ENCODE measurements around the gene NKX2-1. TPM values are rescaled to one million over a fixed set of nuclear protein-coding genes. Genes with fewer than 3 reads are reported as not detected.

NKX2-1 gene
- polyA plus RNA-seq, 1 experiment, result not detected

DNA sequence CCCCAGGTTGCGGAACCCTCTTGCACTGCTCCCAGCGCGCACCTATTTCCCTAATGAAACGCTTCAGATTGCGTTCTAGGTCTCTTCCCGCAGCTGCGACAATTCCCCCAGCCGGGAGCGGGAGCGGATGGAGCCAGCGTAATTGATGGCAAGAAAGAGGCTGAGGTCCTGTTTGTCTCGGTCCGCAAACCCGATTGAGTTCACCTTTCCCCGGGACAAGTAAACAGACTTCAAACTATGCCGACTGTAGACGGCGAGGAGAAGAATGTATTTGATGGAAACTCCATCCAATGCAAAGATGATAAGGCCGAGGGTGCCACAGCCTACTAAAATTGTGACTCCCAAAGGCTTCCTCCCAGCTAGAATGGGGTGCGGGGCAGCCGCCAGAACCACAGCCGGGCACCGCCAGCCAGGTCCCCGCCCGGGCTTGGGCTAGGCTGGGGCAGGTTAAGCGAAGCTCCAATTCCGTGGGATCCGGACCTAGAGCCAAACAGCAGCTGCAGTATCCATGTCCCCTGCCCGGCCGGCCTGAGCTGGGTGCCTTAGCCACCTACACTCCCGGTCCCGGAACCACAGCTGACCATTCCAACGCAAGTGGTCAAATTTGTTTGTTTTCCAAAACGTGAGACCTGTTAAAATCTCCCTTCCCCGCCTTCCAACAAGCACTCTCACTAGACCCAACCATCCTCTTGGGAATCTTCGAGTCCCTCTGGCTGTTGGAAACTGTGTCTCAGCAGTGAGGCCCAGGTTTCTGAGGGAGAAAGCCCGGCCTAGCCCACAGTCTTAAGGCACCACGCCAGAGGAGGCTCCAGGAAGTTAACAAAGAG lies 5.5 kb downstream of the NKX2-1 start:
- Histone ChIP-seq H3K36me3 (ENCODE audit: control insufficient read depth, insufficient read depth, low read length) (no peaks in the 10 kb centered on the region), H3K27me3 (ENCODE audit: control insufficient read depth, insufficient read depth, low read length) (peaks cover 66% of the 10 kb centered on the region), H3K4me3 (ENCODE audit: low read depth, low read length) (no peak overlapping the region)
- POLR2A ChIA-PET, result no interaction called here
- no peak for DNase-seq (ENCODE audit: low read depth)
- TF ChIP-seq, protein P1, sequence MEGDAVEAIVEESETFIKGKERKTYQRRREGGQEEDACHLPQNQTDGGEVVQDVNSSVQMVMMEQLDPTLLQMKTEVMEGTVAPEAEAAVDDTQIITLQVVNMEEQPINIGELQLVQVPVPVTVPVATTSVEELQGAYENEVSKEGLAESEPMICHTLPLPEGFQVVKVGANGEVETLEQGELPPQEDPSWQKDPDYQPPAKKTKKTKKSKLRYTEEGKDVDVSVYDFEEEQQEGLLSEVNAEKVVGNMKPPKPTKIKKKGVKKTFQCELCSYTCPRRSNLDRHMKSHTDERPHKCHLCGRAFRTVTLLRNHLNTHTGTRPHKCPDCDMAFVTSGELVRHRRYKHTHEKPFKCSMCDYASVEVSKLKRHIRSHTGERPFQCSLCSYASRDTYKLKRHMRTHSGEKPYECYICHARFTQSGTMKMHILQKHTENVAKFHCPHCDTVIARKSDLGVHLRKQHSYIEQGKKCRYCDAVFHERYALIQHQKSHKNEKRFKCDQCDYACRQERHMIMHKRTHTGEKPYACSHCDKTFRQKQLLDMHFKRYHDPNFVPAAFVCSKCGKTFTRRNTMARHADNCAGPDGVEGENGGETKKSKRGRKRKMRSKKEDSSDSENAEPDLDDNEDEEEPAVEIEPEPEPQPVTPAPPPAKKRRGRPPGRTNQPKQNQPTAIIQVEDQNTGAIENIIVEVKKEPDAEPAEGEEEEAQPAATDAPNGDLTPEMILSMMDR (IDR thresholded peaks at IDR 0.05; ENCODE audit: insufficient read depth, low read depth, low read length), result no peak
- CTCF ChIA-PET, result no interaction called here

DNA sequence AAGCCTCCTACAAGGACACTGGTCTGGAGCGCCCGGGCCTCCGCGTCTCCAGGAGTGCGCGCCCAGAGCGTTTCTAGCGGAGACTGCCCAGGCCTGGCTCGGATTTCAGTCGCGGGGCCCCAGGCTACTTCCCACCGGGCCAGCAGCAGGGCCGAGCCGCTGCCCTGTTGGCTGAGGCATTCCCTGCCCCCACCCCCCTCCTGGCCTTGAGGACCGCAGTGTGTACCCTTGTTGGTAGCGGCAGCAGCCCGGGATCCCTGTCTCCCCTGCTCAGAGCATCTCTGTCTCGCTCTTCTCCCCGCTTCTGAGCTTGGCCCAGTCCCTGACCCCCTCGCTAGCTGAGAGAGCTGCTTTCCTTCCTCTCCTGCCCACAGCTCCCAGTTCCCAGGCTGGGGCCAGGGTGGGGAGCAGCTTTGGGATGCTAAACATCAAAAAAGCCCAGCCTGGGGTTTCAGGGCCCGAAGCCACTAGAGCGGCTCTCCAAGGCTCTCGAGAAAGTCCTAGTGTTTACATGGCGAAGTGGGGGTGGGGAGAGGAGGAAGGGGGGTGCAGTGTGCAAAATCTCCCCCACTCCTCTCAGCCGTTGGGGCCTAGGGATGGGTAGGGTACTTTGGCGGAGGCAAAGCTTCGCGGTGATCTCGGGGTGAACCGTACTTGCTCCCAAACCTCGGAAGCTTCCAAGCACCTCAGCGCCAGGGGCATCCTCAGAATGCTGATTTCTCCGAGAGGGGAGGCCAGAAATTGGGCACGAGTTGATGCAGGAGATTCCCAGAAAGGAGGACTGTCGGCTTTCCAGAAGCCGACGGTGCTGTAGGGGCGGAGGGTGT lies 6.4 kb downstream of the NKX2-1 start:
- peaks cover 63% of the 10 kb centered on the region for H3K27me3 ChIP-seq (ENCODE audit: control insufficient read depth, insufficient read depth, low read length)
- TF ChIP-seq, protein P1 (IDR thresholded peaks at IDR 0.05; ENCODE audit: insufficient read depth, low read depth, low read length), result no peak
- H3K36me3 ChIP-seq (ENCODE audit: control insufficient read depth, insufficient read depth, low read length), result no peaks in the 10 kb centered on the region
- no peak for DNase-seq (ENCODE audit: low read depth)
- CTCF ChIA-PET, result no interaction called here
- H3K4me3 ChIP-seq (ENCODE audit: low read depth, low read length), result no peak overlapping the region
- POLR2A ChIA-PET, result no interaction called here

DNA sequence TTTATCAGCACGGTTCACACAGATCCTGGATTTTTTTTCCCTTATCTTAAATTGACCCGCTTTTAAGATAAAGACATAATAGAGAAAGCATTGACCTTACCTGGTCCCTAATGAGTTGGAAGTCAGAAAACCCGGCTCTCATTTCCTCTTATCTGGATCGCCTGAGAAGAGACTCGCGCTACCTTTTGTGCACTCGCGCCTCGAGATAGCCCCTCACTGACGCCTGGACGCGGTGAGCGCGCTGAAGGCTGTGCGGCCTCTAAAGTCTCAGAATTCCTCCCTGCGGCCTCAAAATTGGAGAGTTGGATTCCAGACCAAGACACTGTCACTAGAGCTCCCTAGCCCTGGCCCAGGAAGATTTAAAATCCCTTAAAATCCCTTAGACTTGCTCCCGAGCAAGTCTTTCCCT lies 7.0 kb downstream of the NKX2-1 start:
- H3K36me3 ChIP-seq (ENCODE audit: control insufficient read depth, insufficient read depth, low read length), result no peaks in the 10 kb centered on the region
- DNase-seq (ENCODE audit: low read depth), result no peak
- ChIA-PET CTCF (interaction anchor here (0.9 kb wide), 1 partner anchor 13 kb away, joined by 3 read pairs; no protein-coding TSS in a partner anchor), POLR2A (no interaction called here)
- no peak overlapping the region for H3K4me3 ChIP-seq (ENCODE audit: low read depth, low read length)
- peaks cover 60% of the 10 kb centered on the region for H3K27me3 ChIP-seq (ENCODE audit: control insufficient read depth, insufficient read depth, low read length)
- TF ChIP-seq, protein P1 (IDR thresholded peaks at IDR 0.05; ENCODE audit: insufficient read depth, low read depth, low read length), result no peak

DNA sequence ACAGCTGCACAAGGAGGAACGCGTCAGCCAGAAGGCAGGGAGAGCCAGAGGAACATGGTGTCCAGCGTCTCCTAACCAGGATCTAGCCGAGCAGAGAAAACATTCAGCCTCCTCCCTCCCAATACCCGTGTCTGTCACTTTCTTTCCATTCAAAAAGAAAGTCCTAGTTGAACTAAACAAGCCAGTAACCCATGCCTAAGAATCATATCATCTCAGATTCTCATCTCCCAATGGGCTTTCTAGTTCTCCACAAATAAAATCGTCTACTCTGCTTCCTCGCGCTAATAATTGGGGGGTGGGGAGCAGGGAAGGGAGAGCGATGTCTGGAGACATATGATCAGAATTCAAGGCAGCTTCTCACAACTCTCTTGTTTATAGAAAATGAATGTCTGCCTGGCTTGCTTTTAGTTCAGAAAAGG lies 7.4 kb downstream of the NKX2-1 start:
- peaks cover 60% of the 10 kb centered on the region for H3K27me3 ChIP-seq (ENCODE audit: control insufficient read depth, insufficient read depth, low read length)
- CTCF ChIA-PET, result interaction anchor here (0.9 kb wide), 1 partner anchor 14 kb away, joined by 3 read pairs; no protein-coding TSS in a partner anchor
- TF ChIP-seq, protein P1 (IDR thresholded peaks at IDR 0.05; ENCODE audit: insufficient read depth, low read depth, low read length), result no peak
- H3K4me3 ChIP-seq (ENCODE audit: low read depth, low read length), result no peak overlapping the region
- POLR2A ChIA-PET, result no interaction called here
- no peak for DNase-seq (ENCODE audit: low read depth)
- H3K36me3 ChIP-seq (ENCODE audit: control insufficient read depth, insufficient read depth, low read length), result no peaks in the 10 kb centered on the region

DNA sequence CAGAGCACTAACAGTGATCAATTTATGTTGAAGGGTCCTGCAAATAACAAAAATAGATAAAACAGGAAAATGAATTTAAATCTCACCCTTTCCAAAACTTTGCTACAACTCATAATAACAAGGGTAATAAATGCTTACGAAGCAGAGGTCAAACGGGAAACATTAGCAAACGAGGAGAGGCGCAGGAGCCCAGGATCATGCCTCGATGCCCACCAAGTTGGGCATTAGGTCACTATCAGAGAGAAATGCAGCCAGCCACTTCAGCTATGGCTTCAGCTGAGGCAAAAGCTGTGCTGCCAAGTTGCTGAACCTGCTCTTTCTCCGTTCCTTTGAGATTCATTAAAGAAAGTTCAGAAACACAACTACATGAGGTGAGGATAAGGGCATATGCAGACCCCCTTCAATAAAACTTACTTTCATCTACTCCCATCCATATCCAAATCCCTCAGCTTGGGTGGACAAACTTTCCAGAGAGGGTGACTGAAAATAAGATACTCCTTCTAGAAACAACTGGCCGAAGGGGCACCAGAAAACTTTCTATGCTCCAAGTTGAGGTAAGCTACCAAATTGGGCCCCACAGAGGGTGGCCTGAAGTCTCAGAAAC lies 7.9 kb downstream of the NKX2-1 start:
- CTCF ChIA-PET, result interaction anchor here (0.9 kb wide), 1 partner anchor 14 kb away, joined by 3 read pairs; no protein-coding TSS in a partner anchor
- H3K27me3 ChIP-seq (ENCODE audit: control insufficient read depth, insufficient read depth, low read length), result peaks cover 64% of the 10 kb centered on the region
- H3K36me3 ChIP-seq (ENCODE audit: control insufficient read depth, insufficient read depth, low read length), result no peaks in the 10 kb centered on the region
- no peak for DNase-seq (ENCODE audit: low read depth)
- TF ChIP-seq, protein P1 (IDR thresholded peaks at IDR 0.05; ENCODE audit: insufficient read depth, low read depth, low read length), result no peak
- H3K4me3 ChIP-seq (ENCODE audit: low read depth, low read length), result no peak overlapping the region
- POLR2A ChIA-PET, result no interaction called here
